HG03521 (cell line): ENCODE results near the gene KLF15.
A peak's percentile ranks its signal among the peaks of the same experiment; 100 is the strongest.

ENCODE experiments used
- ATAC-seq: cut with Tn5 transposase; IDR thresholded peaks from one replicate; pipeline ENCODE4 v1.9.1; 2021; ENCODE audit warnings: mild to moderate bottlenecking, moderate library complexity; ENCODE audit not compliant: unreplicated experiment

KLF15 gene

DNA sequence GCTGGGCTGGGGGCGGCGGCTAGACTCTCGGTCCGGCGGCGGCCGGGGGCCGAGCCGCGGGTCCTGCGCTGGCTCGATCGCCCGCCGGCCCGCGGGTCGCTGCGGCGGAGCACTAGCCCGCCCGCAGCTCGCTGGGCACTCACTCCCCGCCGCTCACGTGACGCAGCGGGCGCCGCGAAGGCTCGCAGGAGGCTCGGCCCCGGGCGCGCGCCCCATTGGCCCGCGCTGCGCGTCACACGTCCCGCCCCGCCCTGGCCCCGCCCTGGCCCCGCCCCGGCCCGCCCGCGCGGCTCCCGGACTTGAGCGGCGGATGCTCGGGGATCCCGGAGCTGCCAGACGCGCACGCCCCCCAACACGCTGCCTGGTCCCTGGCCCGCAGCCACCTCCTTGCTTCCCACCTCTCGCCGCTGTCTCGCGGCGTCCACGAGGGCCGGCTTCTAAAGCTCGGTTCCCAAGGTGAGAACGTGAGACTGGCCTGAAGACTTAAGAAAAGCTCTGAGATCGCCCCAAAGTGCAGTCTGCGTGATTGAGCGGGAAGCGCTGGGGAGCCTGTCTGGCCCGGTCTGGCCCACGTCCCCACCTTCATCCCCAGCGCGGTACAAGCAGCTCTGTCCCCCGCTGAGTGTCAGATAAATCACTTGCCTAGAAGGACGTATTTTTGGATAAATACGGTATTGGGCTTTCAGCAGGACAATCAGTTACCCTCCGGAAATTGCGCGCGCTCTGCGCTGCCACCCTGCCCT lies at the start of gene KLF15:
Gene KLF15, minus strand, starts transcription at position 114 of the 743 bp plus-strand sequence. CDS start 4,486 bp downstream, outside the sequence.
- ATAC-seq, result peak; percentile 85

DNA sequence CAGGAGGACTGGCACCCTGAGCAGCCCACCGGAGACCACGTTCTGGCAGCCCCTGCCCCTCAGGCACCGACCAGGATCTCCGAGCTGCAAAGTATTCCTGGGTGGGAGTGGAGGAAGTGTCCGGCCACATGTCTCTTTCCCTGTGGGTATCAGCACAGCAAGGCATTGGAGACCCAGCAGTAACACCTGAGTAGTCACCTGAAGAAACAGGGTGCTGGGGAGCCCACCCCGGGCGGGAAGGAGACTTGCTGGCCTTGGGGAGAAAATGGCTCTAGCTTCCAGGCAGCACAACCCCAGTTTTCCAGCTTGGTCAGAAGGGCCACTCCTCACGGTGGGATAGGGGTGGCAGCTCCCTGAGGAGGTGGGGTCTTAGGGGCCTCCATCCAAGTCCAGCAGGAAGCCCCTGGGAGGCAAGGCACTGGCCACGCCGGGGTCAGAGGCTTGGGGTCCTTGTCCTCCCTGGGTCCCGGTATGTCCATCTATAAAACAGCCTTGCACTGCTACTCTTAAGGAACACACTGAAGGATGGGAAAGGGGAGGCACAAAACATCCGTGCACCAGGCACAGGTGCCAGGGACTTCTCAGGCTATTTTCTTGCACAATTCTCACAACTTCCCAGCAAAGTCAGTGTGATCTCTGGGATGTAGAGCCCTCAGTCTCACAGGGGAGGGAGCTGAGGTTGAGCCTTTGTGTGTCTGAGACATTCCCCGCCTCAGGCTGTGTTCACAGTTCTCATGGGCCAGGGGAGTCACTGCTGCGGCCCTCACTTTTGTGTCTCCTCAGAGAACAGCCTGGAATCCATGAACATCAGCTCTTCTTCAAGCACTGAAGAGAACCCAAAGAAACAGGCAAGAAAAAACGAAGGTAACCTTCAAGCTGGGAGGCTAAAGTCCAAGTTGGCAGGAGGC lies 49.4 kb upstream of the KLF15 start:
- ATAC-seq, result no peak

GRCh38 chr3:126402666-126403302 lies 45.6 kb upstream of the KLF15 start:
- no peak for ATAC-seq

DNA sequence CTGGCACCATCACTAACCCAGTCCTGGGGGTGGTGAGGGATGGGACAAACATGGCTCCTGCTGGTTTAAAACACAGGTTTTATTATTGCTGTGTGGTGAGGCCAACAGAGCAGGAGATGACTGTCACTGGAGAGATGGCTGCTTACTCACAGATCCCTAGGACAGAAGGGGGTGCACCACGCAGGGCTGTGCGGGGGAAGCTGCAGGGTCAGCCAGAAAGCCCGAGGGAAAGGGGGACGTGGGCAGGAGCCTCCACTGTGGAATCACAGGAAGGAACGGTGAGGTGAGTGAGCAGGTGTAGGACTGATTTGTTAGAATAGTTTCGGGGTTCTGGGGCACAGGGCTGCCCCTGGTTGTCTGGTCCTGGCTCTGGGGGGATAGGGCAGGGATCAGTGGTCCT lies 45.0 kb upstream of the KLF15 start:
- ATAC-seq, result no peak

GRCh38 chr3:126401611-126402160 lies 44.5 kb upstream of the KLF15 start:
- ATAC-seq, result no peak

- ATAC-seq, result no peak
Measured at GRCh38 chr3:126399756-126400155, 42.5 kb upstream of the KLF15 start.

DNA sequence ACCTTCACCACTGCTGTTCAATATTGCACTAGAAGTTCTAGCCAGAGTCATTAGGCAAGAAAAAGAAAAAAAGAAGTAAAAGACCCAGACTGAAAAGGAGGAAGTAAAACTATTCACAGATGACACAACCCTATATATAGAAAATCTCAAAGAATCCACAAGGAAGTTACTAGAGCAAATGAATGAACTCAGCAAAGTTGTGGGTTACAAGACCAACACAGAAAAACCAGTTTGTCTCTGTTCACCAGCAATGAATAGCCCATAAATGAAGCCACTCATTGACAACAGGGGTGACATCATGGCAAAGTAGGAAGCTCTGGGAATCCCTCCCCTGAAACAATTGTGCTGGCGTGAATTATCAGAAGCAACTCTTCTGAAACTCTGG lies 42.1 kb upstream of the KLF15 start:
- no peak for ATAC-seq

DNA sequence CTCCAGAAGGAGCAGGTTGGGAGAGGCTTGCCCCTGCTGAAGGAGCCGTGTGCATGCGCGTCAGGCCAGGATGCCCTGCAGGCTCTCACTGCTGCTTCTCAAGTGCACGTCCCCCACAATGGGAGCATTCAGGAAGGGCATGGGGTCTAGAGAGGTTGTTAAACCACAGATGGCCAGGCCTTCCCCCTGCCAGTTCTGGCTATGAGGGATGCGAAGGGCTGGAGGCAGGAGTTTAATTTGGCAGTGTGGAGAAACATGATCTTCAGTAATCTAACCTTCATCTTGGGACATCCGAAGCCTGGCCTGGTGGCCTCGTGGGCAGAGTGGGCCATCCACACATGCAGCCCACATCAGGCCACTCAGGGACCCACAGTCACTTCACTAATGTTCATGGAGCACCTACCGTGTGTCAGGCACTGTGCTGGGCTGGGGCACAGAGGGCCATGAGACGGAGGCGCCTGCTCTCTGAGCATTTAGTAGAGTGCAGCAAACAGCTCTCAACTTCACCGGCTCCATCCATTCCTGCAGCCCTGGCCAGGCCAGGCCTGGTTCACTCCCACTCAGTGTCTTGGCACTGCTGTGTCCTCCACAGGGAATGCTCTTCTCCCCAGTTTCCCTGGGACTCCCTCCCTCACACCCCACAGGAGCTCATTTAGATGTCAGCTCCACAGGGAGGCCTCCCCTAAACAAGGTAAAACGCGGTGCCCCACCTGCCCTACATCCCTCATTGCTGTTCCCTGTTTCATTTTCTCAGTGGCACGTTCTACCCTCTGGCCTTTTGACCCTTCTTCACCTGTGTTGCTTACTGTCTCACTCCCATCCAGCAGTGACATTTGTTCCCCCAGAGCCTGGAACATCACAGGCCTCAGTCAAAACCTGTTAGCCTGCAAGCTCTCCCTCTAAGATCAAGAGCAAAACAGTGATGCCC lies 41.5 kb upstream of the KLF15 start:
- ATAC-seq, result no peak

DNA sequence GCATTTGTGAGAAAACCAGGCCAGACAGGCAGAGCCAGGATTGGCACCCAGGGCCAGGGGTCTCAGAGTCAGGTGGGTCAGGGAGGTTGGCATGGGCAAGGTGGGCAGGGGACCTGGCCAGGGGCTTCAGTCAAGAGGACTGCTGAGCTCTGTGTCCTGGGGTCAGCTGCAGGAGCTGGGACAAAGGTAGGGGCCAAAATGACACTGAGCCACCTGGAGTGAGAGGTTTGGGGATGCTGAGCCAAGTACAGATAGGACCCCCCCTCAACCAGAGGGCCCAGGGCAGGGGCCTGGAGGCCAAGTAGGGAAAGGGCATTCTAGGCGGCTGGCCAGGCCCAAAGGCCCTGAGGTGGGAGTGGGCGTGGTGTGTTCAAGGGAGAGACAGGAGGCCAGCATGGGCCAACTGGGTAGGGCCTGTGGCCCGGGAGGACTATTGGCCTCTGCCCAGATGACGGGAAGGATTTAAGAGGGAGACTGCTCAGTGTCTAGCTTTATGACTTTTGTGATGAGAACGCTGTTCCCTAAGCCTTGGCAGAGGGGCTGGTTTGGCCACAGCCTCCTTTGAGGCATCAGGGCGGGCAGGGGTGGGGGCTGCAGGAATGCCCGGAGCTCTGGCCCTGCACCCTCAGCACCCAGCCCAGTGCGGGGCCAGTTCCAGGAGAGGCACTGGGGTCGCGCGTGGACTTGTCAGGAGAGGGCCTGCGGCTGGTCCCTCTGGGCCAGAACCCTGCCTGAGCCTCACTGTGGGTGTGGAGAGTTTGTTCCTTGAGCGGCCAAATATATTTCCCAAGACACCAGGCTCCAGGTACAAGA lies 40.6 kb upstream of the KLF15 start:
- no peak for ATAC-seq

GRCh38 chr3:126396536-126396935 lies 39.3 kb upstream of the KLF15 start:
- no peak for ATAC-seq

DNA sequence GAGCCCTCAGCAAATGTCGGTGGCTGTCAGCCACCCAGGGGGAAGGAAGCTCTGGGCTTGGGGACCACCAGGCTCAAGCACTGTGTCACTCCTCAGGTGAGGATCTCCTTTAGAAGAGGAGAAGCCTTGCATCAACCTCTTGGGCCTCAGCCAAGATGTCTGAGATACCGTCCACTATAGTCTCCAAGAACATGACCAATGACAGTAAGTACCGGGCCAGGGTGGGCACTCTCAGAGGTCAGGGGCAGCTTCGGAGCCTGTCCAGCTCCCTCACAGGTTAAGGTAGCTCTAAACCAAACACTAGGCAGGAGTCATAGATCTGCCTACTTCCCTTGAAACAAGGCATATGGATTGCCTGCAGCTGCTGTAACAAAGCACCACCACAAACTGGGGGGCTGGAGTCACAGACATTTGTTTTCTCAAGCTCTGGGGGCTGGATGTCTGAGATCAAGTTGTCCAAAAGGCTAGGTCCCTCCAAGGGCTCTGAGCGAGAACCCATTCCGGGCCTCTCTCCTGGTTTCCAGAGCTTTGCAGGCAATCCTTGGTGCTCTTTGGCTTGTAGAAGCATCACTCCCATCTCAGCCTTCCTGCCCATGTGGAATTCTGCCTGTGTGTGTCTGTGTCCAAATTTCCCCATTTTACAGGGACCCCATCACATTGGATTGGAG lies 38.8 kb upstream of the KLF15 start:
- ATAC-seq, result no peak

DNA sequence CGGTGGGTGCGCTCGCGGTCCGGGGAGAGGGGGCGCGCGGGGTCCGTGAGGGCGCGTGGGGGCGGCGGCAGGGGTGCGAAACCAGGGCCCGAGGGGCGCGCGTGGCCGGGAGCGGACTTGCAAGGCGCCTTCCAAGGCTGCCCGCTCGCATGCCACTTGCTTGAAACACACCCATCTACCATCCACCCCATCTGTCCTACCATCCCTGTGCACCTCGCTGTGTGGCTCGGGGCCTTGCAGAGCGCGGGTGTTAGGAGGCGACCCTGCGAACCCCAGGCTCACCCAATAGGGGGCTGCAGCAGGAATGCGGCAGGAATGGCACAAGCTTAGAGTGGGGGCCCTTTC lies 37.7 kb upstream of the KLF15 start:
- no peak for ATAC-seq

DNA sequence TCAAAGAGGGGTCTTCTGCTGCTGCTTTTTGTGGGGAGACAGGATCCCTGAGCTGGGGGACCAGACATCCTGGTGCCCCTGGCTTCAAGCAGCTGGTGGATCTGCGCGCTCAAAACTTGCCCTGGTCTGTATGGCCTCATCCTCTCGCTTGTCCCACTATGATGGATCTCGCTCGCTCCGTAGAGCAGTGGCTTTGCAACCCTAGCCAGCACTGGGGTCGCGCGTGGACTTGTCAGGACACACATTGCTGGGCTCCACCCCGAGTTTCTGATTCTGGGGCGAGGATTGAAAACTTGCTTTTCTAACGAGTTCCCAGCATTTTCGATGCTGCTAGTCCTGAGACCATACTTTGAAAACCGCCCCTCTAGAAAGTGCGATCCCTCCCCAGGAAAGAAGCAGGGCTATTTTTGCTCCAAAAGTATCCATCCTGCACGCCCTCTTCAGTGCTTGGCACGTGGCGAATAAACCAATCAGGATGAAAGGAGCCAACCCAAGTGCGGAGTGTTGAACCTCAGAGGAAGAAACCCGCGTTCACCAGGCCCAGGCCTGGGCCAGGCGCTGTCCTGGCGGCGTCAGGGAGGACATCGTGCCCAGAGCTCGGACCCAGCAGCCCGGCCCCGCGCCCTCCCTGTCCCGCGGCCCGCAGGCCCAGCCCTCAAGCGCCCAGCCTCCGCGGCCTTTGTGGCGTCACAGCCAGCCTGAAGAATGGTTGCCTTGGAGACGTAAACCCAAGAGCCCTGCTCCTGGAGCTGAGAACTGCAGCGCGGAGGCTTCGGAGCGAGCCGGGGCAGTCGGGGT lies 37.2 kb upstream of the KLF15 start, which contains the start of gene CFAP100:
Gene CFAP100, plus strand, starts transcription at position 731 of the 798 bp plus-strand sequence. CDS start 1,092 bp downstream, outside the sequence.
- no peak for ATAC-seq

GRCh38 chr3:126393563-126393962 lies 36.4 kb upstream of the KLF15 start:
- ATAC-seq, result no peak

GRCh38 chr3:126392246-126392645 lies 35.0 kb upstream of the KLF15 start:
- no peak for ATAC-seq

DNA sequence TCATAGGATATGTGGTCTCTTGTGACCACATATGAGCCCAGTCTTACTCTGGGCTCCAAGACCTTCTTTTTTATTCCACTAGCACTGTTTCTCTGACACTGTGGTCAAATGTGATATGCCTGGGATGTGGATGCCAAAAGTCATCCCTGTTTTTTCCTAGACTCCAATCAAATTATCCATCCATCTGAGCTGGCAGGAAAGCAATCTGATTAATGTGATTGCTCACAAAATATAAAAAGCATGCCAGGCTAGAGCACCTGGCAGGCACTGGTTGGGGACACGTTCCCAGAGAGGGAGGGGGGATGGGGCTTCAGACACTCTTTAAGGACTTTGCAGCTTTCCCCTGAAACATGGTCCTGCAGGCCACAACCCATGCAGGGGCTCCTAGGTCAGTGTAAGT lies 34.4 kb upstream of the KLF15 start:
- no peak for ATAC-seq

- no peak for ATAC-seq
Measured at GRCh38 chr3:126390751-126391150, 33.5 kb upstream of the KLF15 start.

GRCh38 chr3:126390201-126390600 lies 33.0 kb upstream of the KLF15 start:
- ATAC-seq, result no peak
